ENCODE data around the gene CPSF3. TPM values are rescaled to one million over a fixed set of nuclear protein-coding genes. Genes with fewer than 3 reads are reported as not detected.
"Not testable (repeated sequence)": the region's sequence is repeated elsewhere in the genome, so short reads cannot be mapped to it uniquely, and the experiment has no call there.

The CPSF3 gene
- total and polyA plus RNA-seq, 8 donors, result 5.7 to 13.2 (median 10.7) TPM

DNA sequence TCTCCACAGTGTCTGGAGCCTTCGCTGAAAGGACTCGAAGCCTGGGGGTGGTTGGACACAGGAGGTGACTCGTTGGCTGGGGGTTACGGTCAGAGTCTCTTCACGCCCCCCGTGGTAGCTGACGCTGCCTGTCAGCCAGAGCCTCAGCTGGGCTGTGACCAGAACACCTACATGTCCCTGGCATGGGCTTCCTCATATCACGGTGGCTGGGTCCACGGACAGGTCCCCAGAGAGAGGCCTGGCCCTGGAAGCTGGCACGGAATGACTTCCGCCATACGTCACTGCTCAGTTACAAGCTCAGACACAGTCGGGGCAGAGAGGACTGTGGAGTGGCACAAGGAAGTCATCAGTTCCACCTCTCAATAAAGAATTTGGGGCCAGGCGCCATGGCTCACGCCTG, 28.6 kb upstream of the CPSF3 start:
- DNase-seq (peak in 1 of 6 donors; percentile 44), FAIRE-seq (no peak), ATAC-seq (no peak)
- WGBS, 2 donors, result 91 to 94% methylated on average over 15 of the region's 15 CpGs
- Histone ChIP-seq H3K9me3 (no peaks in the 10 kb centered on the region), H3K27me3 (no peaks in the 10 kb centered on the region), H3K4me3 (no peak overlapping the region), H3K27ac (no peak overlapping the region), H3K36me3 (peaks cover 0 to 11% (median 3%) of the 10 kb centered on the region in 3 donors), H3K4me1 (no peaks in the 10 kb centered on the region)
- intact Hi-C loops (cut with DNase I), result no loop called here
- TF ChIP-seq, protein P1, sequence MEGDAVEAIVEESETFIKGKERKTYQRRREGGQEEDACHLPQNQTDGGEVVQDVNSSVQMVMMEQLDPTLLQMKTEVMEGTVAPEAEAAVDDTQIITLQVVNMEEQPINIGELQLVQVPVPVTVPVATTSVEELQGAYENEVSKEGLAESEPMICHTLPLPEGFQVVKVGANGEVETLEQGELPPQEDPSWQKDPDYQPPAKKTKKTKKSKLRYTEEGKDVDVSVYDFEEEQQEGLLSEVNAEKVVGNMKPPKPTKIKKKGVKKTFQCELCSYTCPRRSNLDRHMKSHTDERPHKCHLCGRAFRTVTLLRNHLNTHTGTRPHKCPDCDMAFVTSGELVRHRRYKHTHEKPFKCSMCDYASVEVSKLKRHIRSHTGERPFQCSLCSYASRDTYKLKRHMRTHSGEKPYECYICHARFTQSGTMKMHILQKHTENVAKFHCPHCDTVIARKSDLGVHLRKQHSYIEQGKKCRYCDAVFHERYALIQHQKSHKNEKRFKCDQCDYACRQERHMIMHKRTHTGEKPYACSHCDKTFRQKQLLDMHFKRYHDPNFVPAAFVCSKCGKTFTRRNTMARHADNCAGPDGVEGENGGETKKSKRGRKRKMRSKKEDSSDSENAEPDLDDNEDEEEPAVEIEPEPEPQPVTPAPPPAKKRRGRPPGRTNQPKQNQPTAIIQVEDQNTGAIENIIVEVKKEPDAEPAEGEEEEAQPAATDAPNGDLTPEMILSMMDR (IDR thresholded peaks at IDR 0.05), result no peak

- Histone ChIP-seq H3K27ac (no peak overlapping the region), H3K4me3 (no peak overlapping the region), H3K4me1 (no peaks in the 10 kb centered on the region), H3K36me3 (peaks cover 0 to 6% (median 3%) of the 10 kb centered on the region in 3 donors), H3K9me3 (no peaks in the 10 kb centered on the region), H3K27me3 (no peaks in the 10 kb centered on the region)
- TF ChIP-seq, protein P1 (IDR thresholded peaks at IDR 0.05), result no peak
- DNase-seq, result peak in 1 of 6 donors; percentile 34
- intact Hi-C loops (cut with DNase I), result no loop called here
- ATAC-seq, result no peak
- no peak for FAIRE-seq
- 92 to 93% methylated on average over 14 of the region's 14 CpGs for WGBS, 2 donors
These were observed 26.3 kb upstream of the CPSF3 start for GRCh38 chr2:9397201-9397600.

GRCh38 chr2:9398251-9398650, 25.2 kb upstream of the CPSF3 start:
- intact Hi-C loops (cut with DNase I); H3K9me3 ChIP-seq; H3K27ac ChIP-seq: not testable (repeated sequence)

GRCh38 chr2:9398881-9399780, 24.3 kb upstream of the CPSF3 start:
- Histone ChIP-seq H3K27me3 (no peaks in the 10 kb centered on the region), H3K27ac (no peak overlapping the region), H3K36me3 (peaks cover 0 to 3% (median 0%) of the 10 kb centered on the region in 3 donors), H3K9me3 (no peaks in the 10 kb centered on the region), H3K4me1 (no peaks in the 10 kb centered on the region), H3K4me3 (no peak overlapping the region)
- TF ChIP-seq, protein P1 (IDR thresholded peaks at IDR 0.05), result no peak
- FAIRE-seq (no peak), DNase-seq (peak in 1 of 6 donors; percentile 41), ATAC-seq (peak in 1 of 4 donors; percentile 70)
- intact Hi-C loops (cut with DNase I), result no loop called here
- WGBS, 2 donors, result 88 to 90% methylated on average over 20 of the region's 20 CpGs

More at GRCh38 chr2:9398251-9398650, 25.2 kb upstream of the CPSF3 start:
- H3K27me3 ChIP-seq, H3K36me3 ChIP-seq, H3K4me3 ChIP-seq, ATAC-seq, H3K4me1 ChIP-seq, FAIRE-seq: not testable (repeated sequence)
- peak in 1 of 6 donors; percentile 20 for DNase-seq
- 95 to 97% methylated on average over 11 of the region's 11 CpGs for WGBS, 2 donors

- H3K36me3 ChIP-seq, result peaks cover 0 to 7% (median 0%) of the 10 kb centered on the region in 3 donors
- no peaks in the 10 kb centered on the region for H3K27me3 ChIP-seq
- H3K4me3 ChIP-seq, result no peak overlapping the region
- no peak for ATAC-seq
- H3K4me1 ChIP-seq, result no peaks in the 10 kb centered on the region
- WGBS, 2 donors, result 87 to 90% methylated on average over 7 to 12 of the region's 12 CpGs
- DNase-seq, result peak in 1 of 6 donors; percentile 20
- no peak for FAIRE-seq
- TF ChIP-seq, protein P1 (IDR thresholded peaks at IDR 0.05), result no peak
- H3K9me3 ChIP-seq, result no peaks in the 10 kb centered on the region
- intact Hi-C loops (cut with DNase I), result no loop called here
- no peak overlapping the region for H3K27ac ChIP-seq
These were observed 23.0 kb upstream of the CPSF3 start for GRCh38 chr2:9400268-9401058.
